Ovary (tissue), 3 donors: ENCODE measurements around the gene NFIB.

Experiments
- EP300 ChIP-seq: sonication (generic); formaldehyde crosslinking; IDR thresholded peaks from one replicate; pipeline ENCODE4 v1.6.1; 2017; ENCODE audit warnings: antibody characterized with exemption
- POLR2A ChIP-seq: fragments of 450-650 bp; IDR thresholded peaks from one replicate; pipeline ENCODE4 v1.6.1; 2017; ENCODE audit warnings: antibody characterized with exemption, mild to moderate bottlenecking, moderate library complexity
- TF ChIP-seq, protein P1 (sequence below), 3 donors: fragments of 450-650 bp in 2 of 3; fragments of 200-600 bp in 1 of 3; IDR thresholded peaks; one replicate each; pipeline versions ENCODE4 v1.5.1 to v1.8.0; 2016 to 2022; ENCODE audit warnings: antibody characterized with exemption in 3 of 3, mild to moderate bottlenecking in 1 of 3
- donor health status: DM: no; HTN: no; CAD: no.

DNA sequence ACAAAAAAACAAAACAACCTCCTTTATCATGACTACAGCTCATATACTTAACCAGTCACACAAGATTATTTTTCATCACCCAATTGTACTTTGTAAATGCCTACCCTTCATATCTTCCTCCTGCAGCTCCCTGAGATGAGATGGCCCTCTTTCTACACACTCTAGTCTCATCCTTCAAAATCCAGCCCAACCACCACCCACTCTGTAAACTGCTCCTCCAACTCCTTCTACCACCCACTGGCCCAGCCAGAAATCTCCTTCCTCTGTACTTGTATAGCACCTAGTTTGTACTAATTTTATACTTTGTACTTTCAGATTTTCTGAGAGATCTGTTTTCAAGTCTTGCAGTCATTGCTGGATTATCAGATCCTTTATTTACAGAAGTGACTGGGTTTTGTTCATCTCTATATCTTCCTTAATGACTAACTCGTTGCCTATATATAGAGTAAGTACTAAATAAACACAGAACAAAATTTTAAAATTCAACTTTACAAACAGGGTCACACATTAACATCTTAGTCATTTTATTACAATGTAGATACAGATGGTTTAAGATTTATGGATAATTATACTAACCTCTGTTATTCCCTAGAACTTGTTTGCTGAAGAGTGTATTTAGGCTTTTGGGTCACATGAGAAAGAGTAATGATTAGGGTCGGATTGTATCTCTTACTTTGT lies 155.7 kb downstream of the NFIB start:
- TF ChIP-seq, protein P1, sequence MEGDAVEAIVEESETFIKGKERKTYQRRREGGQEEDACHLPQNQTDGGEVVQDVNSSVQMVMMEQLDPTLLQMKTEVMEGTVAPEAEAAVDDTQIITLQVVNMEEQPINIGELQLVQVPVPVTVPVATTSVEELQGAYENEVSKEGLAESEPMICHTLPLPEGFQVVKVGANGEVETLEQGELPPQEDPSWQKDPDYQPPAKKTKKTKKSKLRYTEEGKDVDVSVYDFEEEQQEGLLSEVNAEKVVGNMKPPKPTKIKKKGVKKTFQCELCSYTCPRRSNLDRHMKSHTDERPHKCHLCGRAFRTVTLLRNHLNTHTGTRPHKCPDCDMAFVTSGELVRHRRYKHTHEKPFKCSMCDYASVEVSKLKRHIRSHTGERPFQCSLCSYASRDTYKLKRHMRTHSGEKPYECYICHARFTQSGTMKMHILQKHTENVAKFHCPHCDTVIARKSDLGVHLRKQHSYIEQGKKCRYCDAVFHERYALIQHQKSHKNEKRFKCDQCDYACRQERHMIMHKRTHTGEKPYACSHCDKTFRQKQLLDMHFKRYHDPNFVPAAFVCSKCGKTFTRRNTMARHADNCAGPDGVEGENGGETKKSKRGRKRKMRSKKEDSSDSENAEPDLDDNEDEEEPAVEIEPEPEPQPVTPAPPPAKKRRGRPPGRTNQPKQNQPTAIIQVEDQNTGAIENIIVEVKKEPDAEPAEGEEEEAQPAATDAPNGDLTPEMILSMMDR (IDR thresholded peaks at IDR 0.05) = no peak
- TF ChIP-seq EP300 = no peak
- TF ChIP-seq POLR2A = no peak
